Measurements from ENCODE around the gene DHRS4L2. TPM values are rescaled to one million over a fixed set of nuclear protein-coding genes. Genes with fewer than 3 reads are reported as not detected.
"Not testable (repeated sequence)": the region's sequence is repeated elsewhere in the genome, so short reads cannot be mapped to it uniquely, and the experiment has no call there.

Gene DHRS4L2
- polyA plus RNA-seq, 3 donors = 22.1 to 46.6 (median 42.6) TPM

DNA sequence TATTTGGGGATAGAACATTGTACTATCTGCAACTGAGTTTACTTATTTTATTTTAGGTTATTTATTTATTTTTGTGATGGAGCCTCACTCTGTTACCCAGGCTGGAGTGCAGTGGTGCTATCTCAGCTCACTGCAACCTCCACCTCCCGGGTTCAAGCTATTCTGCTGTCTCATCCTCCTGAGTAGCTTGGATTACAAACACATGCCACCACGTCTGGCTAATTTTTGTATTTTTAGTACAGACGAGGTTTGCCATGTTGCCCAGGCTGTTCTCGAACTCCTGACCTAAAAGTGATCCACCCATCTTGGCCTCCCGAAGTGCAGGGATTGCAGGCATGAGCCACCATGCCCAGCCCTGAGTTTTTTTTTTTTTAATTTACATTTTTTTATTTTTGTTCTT lies 10.9 kb downstream of the DHRS4L2 start:
- H3K36me3 Mint-ChIP-seq; intact Hi-C loops (cut with micrococcal nuclease); H3K4me1 ChIP-seq (ENCODE audit: control insufficient read depth in 1 of 2, insufficient read depth in 2 of 2, low read length in 2 of 2); H3K4me3 Mint-ChIP-seq; H3K4me2 ChIP-seq (replicated peaks; ENCODE audit: extremely low read depth, low read length, poor library complexity, severe bottlenecking); H3K79me2 ChIP-seq (ENCODE audit: insufficient read depth, low read length); H3K9me3 ChIP-seq (replicated peaks in 1 of 2; ENCODE audit: control insufficient read depth in 1 of 2, insufficient read depth in 1 of 2, low read length in 2 of 2); H3K27ac Mint-ChIP-seq; H2AFZ ChIP-seq (ENCODE audit: insufficient read depth, low read depth, low read length, poor library complexity, severe bottlenecking); H3K9ac ChIP-seq (ENCODE audit: insufficient read depth, low read length, poor library complexity, severe bottlenecking); H3K9me3 Mint-ChIP-seq; H3K27ac ChIP-seq (ENCODE audit: low read depth in 1 of 2, low read length in 2 of 2); DNase-seq; H3K27me3 Mint-ChIP-seq (ENCODE audit: low read depth in 3 of 3); H3K36me3 ChIP-seq (replicated peaks in 1 of 2; ENCODE audit: control insufficient read depth in 1 of 2, insufficient read depth in 2 of 2, low read length in 2 of 2); H3K4me3 ChIP-seq (replicated peaks in 1 of 3; ENCODE audit: low read depth in 2 of 3, low read length in 3 of 3); H4K20me1 ChIP-seq (ENCODE audit: insufficient read depth, low read length); H3K27me3 ChIP-seq (ENCODE audit: control insufficient read depth in 2 of 2, insufficient read depth in 2 of 2, low read length in 2 of 2): not testable (repeated sequence)
- H3K4me1 Mint-ChIP-seq = peaks cover 16% of the 10 kb centered on the region
- no CpG with 5 or more reads among the region's 5 CpGs for WGBS (ENCODE audit: insufficient coverage)

DNA sequence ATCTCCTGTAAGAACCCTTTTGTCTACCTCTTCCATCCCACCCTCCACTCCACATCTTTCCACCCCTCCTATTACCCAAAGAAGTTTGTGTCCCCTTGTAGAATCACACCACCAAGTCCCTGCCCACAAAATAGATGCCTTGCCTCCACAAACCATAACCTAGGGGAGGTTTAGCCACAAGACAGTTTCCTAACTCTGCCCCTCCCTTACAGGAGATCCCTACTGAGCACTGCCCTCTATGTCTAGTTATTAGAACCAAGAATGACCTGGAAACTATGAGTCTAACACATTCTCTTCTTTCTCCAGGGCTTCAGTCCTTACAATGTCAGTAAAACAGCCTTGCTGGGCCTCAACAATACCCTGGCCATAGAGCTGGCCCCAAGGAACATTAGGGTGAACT lies 12.3 kb downstream of the DHRS4L2 start:
- H3K27me3 ChIP-seq (ENCODE audit: control insufficient read depth in 2 of 2, insufficient read depth in 2 of 2, low read length in 2 of 2); H3K36me3 Mint-ChIP-seq; H3K27ac ChIP-seq (ENCODE audit: low read depth in 1 of 2, low read length in 2 of 2); H3K9ac ChIP-seq (ENCODE audit: insufficient read depth, low read length, poor library complexity, severe bottlenecking); H3K4me3 ChIP-seq (replicated peaks in 1 of 3; ENCODE audit: low read depth in 2 of 3, low read length in 3 of 3); H3K9me3 Mint-ChIP-seq; H3K79me2 ChIP-seq (ENCODE audit: insufficient read depth, low read length); H3K9me3 ChIP-seq (replicated peaks in 1 of 2; ENCODE audit: control insufficient read depth in 1 of 2, insufficient read depth in 1 of 2, low read length in 2 of 2); H3K36me3 ChIP-seq (replicated peaks in 1 of 2; ENCODE audit: control insufficient read depth in 1 of 2, insufficient read depth in 2 of 2, low read length in 2 of 2); H4K20me1 ChIP-seq (ENCODE audit: insufficient read depth, low read length); DNase-seq; H2AFZ ChIP-seq (ENCODE audit: insufficient read depth, low read depth, low read length, poor library complexity, severe bottlenecking); H3K4me3 Mint-ChIP-seq; intact Hi-C loops (cut with micrococcal nuclease); H3K27me3 Mint-ChIP-seq (ENCODE audit: low read depth in 3 of 3); H3K4me2 ChIP-seq (replicated peaks; ENCODE audit: extremely low read depth, low read length, poor library complexity, severe bottlenecking): not testable (repeated sequence)
- H3K4me1 Mint-ChIP-seq = peaks cover 21% of the 10 kb centered on the region
- peak overlapping the region in 5 of 7 donors; percentile 24 to 69 (median 63) for H3K27ac Mint-ChIP-seq
- peaks cover 12 to 13% of the 10 kb centered on the region in 2 donors for H3K4me1 ChIP-seq (ENCODE audit: control insufficient read depth in 1 of 2, insufficient read depth in 2 of 2, low read length in 2 of 2)

DNA sequence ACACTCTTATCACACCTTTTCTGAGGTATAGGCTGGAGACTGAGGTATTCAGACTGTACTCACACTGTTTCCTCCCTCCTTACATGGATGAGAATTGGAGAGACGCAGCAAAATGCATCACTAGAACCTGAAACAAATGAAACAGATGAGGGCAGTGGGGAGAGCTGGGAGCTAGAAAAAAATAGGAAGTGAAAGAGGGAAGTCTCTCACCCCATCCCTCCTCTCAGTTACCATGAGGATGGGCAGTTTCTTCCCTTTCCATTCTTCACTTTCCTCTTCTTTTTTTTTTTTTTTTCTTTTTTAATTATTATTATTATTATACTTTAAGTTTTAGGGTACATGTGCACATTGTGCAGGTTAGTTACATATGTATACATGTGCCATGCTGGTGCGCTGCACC lies 12.9 kb downstream of the DHRS4L2 start:
- intact Hi-C loops (cut with micrococcal nuclease); H3K4me2 ChIP-seq (replicated peaks; ENCODE audit: extremely low read depth, low read length, poor library complexity, severe bottlenecking): not testable (repeated sequence)

DNA sequence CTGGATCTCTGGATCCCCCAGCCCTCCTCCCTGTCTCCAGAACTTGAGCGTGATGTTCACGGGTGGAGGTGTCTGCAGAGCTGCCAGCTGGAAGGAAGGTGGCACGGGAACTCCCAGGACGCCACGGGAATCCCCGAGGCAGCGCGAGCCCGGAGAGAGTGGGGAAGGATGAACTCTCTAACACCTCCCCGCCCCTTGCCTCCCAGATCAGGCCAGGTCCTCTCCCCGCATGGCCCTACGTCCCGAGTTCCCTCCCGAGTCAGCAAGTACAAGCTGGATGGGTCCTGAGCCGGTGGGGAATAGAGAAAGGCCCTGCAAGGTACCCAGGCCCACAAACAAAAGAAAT lies 17.7 kb downstream of the DHRS4L2 start:
- no CpG with 5 or more reads among the region's 15 CpGs for WGBS (ENCODE audit: insufficient coverage)

More for the DNA sequence above, 12.9 kb downstream of the DHRS4L2 start:
- H3K36me3 ChIP-seq (replicated peaks in 1 of 2; ENCODE audit: control insufficient read depth in 1 of 2, insufficient read depth in 2 of 2, low read length in 2 of 2); H3K9ac ChIP-seq (ENCODE audit: insufficient read depth, low read length, poor library complexity, severe bottlenecking); H3K9me3 Mint-ChIP-seq; H3K27ac Mint-ChIP-seq; H3K36me3 Mint-ChIP-seq; H3K4me3 ChIP-seq (replicated peaks in 1 of 3; ENCODE audit: low read depth in 2 of 3, low read length in 3 of 3); H3K4me3 Mint-ChIP-seq; H3K79me2 ChIP-seq (ENCODE audit: insufficient read depth, low read length); H3K9me3 ChIP-seq (replicated peaks in 1 of 2; ENCODE audit: control insufficient read depth in 1 of 2, insufficient read depth in 1 of 2, low read length in 2 of 2); H3K27me3 Mint-ChIP-seq (ENCODE audit: low read depth in 3 of 3); H3K27me3 ChIP-seq (ENCODE audit: control insufficient read depth in 2 of 2, insufficient read depth in 2 of 2, low read length in 2 of 2); H2AFZ ChIP-seq (ENCODE audit: insufficient read depth, low read depth, low read length, poor library complexity, severe bottlenecking); H4K20me1 ChIP-seq (ENCODE audit: insufficient read depth, low read length); H3K27ac ChIP-seq (ENCODE audit: low read depth in 1 of 2, low read length in 2 of 2): not testable (repeated sequence)
- H3K4me1 ChIP-seq (ENCODE audit: control insufficient read depth in 1 of 2, insufficient read depth in 2 of 2, low read length in 2 of 2) = peaks cover 12 to 13% of the 10 kb centered on the region in 2 donors
- peak; percentile 20 to 68 (median 34) for DNase-seq
- peaks cover 22% of the 10 kb centered on the region for H3K4me1 Mint-ChIP-seq
- no CpG with 5 or more reads among the region's 2 CpGs for WGBS (ENCODE audit: insufficient coverage)

More for the DNA sequence above, 17.7 kb downstream of the DHRS4L2 start:
- Mint-ChIP-seq H3K36me3 (peaks cover 12 to 13% of the 10 kb centered on the region in 2 donors), H3K4me3 (peak overlapping the region; percentile 54 to 76), H3K27ac (peak overlapping the region in 2 of 7 donors; percentile 50 to 62), H3K4me1 (peaks cover 44% of the 10 kb centered on the region)
- H4K20me1 ChIP-seq (ENCODE audit: insufficient read depth, low read length); H3K27me3 ChIP-seq (ENCODE audit: control insufficient read depth in 2 of 2, insufficient read depth in 2 of 2, low read length in 2 of 2); DNase-seq; H3K4me2 ChIP-seq (replicated peaks; ENCODE audit: extremely low read depth, low read length, poor library complexity, severe bottlenecking); H3K36me3 ChIP-seq (replicated peaks in 1 of 2; ENCODE audit: control insufficient read depth in 1 of 2, insufficient read depth in 2 of 2, low read length in 2 of 2); H3K27me3 Mint-ChIP-seq (ENCODE audit: low read depth in 3 of 3); intact Hi-C loops (cut with micrococcal nuclease); H3K9me3 ChIP-seq (replicated peaks in 1 of 2; ENCODE audit: control insufficient read depth in 1 of 2, insufficient read depth in 1 of 2, low read length in 2 of 2); H3K9me3 Mint-ChIP-seq; H3K79me2 ChIP-seq (ENCODE audit: insufficient read depth, low read length): not testable (repeated sequence)
- Histone ChIP-seq H2AFZ (ENCODE audit: insufficient read depth, low read depth, low read length, poor library complexity, severe bottlenecking) (peak overlapping the region; percentile 67), H3K4me3 (replicated peaks in 1 of 3; ENCODE audit: low read depth in 2 of 3, low read length in 3 of 3) (peak overlapping the region; percentile 56 to 74 (median 72)), H3K9ac (ENCODE audit: insufficient read depth, low read length, poor library complexity, severe bottlenecking) (peak overlapping the region; percentile 21), H3K27ac (ENCODE audit: low read depth in 1 of 2, low read length in 2 of 2) (peak overlapping the region; percentile 42 to 67), H3K4me1 (ENCODE audit: control insufficient read depth in 1 of 2, insufficient read depth in 2 of 2, low read length in 2 of 2) (peaks cover 12 to 23% of the 10 kb centered on the region in 2 donors)
